ENCODE measurements around the gene KIF26A. TPM values are rescaled to one million over a fixed set of nuclear protein-coding genes. Genes with fewer than 3 reads are reported as not detected.
A peak's percentile ranks its signal among the peaks of the same experiment; 100 is the strongest.

The KIF26A gene
- total RNA-seq, 3 donors from 2014 or later = 1.4 to 4.6 (median 2.2) TPM

DNA sequence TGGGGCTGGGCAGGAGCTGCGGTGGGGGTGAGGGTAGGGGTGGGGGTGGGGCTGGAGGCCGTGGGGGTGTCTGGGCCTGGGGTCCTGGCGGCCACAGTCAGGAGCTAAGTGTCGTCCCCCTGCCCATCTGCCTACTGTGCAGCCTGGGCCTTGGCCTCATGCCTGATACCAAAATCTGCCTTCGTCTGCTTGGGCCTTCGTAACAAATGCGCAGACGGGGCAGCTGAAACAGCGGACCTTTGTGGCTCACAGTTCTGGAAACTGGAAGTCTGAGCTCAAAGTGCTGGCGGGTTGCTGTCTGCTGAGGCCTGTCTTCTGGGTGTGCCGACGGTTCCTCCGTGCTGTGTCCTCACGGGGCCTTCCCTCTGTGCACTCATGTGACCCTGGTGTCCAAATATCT is 61.7 kb downstream of the KIF26A start:
- no peak for TF ChIP-seq POLR2A (IDR thresholded peaks at IDR 0.05)
- TF ChIP-seq POLR2AphosphoS5 (IDR thresholded peaks at IDR 0.05) = no peak
- TF ChIP-seq, protein P1, sequence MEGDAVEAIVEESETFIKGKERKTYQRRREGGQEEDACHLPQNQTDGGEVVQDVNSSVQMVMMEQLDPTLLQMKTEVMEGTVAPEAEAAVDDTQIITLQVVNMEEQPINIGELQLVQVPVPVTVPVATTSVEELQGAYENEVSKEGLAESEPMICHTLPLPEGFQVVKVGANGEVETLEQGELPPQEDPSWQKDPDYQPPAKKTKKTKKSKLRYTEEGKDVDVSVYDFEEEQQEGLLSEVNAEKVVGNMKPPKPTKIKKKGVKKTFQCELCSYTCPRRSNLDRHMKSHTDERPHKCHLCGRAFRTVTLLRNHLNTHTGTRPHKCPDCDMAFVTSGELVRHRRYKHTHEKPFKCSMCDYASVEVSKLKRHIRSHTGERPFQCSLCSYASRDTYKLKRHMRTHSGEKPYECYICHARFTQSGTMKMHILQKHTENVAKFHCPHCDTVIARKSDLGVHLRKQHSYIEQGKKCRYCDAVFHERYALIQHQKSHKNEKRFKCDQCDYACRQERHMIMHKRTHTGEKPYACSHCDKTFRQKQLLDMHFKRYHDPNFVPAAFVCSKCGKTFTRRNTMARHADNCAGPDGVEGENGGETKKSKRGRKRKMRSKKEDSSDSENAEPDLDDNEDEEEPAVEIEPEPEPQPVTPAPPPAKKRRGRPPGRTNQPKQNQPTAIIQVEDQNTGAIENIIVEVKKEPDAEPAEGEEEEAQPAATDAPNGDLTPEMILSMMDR (IDR thresholded peaks at IDR 0.05) = no peak
- intact Hi-C loops (cut with DNase I; ENCODE audit: low total_unique reads) = no loop called here
- no peak for DNase-seq (ENCODE audit: low spot score in 2 of 2)

DNA sequence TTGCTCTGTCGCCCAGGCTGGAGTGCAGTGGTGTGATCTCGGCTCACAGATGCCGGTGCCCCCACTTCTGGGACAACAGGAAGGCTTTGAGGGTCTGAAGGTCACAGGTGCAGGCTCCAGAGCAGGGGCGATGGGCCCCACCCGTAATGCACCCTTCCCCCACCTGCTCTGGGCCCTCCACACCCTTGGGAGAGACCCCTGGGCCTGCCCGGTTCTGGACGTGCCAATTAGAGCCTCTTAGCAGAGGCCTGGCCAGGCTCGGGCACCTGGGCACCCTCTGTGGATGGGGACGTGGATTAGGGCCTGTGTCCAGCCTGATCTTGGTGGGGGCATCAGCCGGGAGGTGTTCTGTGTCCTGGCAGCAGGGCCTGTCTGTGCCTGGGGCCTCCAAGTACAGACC is 62.2 kb downstream of the KIF26A start:
- Histone ChIP-seq H3K27me3 (peaks cover 0 to 42% of the 10 kb centered on the region in 2 donors), H3K36me3 (no peaks in the 10 kb centered on the region), H3K4me1 (peaks cover 0 to 4% of the 10 kb centered on the region in 2 donors), H3K27ac (no peak overlapping the region), H3K9me3 (no peaks in the 10 kb centered on the region), H3K4me3 (no peak overlapping the region)
- no peak for DNase-seq (ENCODE audit: low spot score in 2 of 2)
- no peak for TF ChIP-seq POLR2AphosphoS5 (IDR thresholded peaks at IDR 0.05)
- TF ChIP-seq POLR2A (IDR thresholded peaks at IDR 0.05) = no peak
- intact Hi-C loops (cut with DNase I; ENCODE audit: low total_unique reads) = no loop called here

More for the DNA sequence above, 61.7 kb downstream of the KIF26A start:
- Histone ChIP-seq H3K27me3 (peaks cover 0 to 47% of the 10 kb centered on the region in 2 donors), H3K9me3 (no peaks in the 10 kb centered on the region), H3K4me1 (peaks cover 0 to 4% of the 10 kb centered on the region in 2 donors), H3K27ac (no peak overlapping the region), H3K4me3 (no peak overlapping the region), H3K36me3 (no peaks in the 10 kb centered on the region)

DNA sequence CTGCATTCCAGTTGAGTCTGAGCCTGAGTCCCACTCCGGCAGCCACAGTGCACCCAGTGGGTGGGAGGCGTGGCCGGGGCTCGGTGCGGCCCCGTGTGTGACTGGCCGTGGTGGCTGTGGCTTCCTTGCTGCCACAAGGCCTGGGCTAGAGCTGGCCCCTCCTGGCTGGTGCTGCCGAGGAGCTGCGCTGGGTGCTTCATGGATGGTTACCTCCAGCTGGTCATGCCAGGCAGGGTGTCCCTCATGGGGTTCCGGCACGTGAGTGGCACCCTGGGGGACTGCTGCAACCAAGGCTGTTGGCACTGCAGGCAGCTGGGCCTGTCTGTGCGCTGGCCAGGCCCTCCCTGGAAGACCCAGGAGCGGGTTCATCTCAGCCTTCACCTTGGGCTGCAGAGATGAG is 62.7 kb downstream of the KIF26A start:
- Histone ChIP-seq H3K36me3 (no peaks in the 10 kb centered on the region), H3K9me3 (no peaks in the 10 kb centered on the region), H3K27me3 (peaks cover 0 to 40% of the 10 kb centered on the region in 2 donors), H3K4me3 (no peak overlapping the region), H3K4me1 (peaks cover 0 to 4% of the 10 kb centered on the region in 2 donors), H3K27ac (no peak overlapping the region)
- intact Hi-C loops (cut with DNase I; ENCODE audit: low total_unique reads) = no loop called here
- no peak for DNase-seq (ENCODE audit: low spot score in 2 of 2)
- TF ChIP-seq, protein P1 (IDR thresholded peaks at IDR 0.05) = no peak
- TF ChIP-seq POLR2AphosphoS5 (IDR thresholded peaks at IDR 0.05) (no peak), POLR2A (IDR thresholded peaks at IDR 0.05) (no peak)

DNA sequence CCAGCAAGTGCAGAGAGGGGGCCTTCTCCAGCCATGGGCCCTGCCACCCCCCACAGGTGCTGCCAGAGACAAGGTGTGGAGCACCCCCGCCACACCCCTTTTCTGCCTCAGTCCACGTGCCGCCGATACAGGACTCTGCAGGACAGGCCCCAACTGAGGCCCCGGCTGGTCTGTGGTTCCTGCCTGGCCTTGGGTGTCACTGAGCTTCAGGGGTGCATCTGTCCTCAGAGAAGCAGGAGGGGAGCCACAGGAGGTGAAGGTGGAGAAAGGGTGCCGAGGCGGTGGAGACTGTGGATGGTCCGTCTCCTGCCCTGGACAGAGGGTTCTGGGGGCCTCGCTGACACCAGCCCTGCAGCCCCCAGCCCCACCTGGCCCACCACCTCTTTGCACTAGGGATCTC is 63.1 kb downstream of the KIF26A start:
- Histone ChIP-seq H3K9me3 (no peaks in the 10 kb centered on the region), H3K27ac (no peak overlapping the region), H3K4me1 (peaks cover 0 to 4% of the 10 kb centered on the region in 2 donors), H3K27me3 (peaks cover 0 to 40% of the 10 kb centered on the region in 2 donors), H3K4me3 (no peak overlapping the region), H3K36me3 (no peaks in the 10 kb centered on the region)
- intact Hi-C loops (cut with DNase I; ENCODE audit: low total_unique reads) = no loop called here
- no peak for TF ChIP-seq POLR2A (IDR thresholded peaks at IDR 0.05)
- TF ChIP-seq, protein P1 (IDR thresholded peaks at IDR 0.05) = no peak
- no peak for TF ChIP-seq POLR2AphosphoS5 (IDR thresholded peaks at IDR 0.05)
- no peak for DNase-seq (ENCODE audit: low spot score in 2 of 2)

DNA sequence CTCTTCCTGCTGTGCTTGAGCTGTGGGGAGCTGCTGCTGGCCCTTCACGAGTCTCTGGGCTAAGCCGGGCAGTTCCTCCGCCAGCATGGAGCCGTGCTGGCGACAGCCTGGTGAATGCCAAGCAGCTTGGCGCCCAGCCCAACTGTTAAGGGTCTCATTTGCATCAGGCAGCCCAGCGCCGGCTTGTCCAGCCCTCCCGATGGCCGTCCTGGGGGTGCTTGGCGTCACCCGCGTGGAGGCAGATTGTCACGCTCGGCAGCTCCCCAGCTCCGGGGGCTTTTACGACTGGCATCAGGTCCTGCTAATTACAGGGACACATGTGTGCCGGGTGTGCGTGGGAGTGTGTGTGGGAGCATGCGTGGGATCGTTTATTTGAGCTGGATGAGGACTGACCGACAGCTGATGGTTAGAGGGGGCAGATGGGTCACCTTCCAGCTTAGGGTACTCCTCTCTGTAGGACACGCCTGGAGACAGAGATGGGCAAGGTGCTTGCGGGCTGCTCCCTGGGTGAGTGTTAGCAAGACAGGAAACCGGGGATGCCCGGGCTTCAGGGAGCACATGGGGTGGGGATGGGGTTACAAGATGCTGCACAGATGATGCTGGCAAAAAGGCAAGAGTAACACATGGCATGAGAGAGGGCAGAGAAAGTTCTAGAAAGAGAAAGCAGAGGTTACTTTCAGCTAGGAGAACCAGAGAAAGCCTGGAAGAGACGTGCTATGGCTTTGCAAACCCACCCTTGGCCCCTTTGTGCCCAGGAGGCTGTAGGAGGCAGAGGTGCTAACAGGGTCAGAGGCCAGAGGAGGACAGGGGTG is 64.1 kb downstream of the KIF26A start:
- H3K4me1 ChIP-seq = peaks cover 0 to 4% of the 10 kb centered on the region in 2 donors
- peak in 1 of 2 donors; percentile 74 for DNase-seq (ENCODE audit: low spot score in 2 of 2)
- no peak overlapping the region for H3K4me3 ChIP-seq
- peaks cover 0 to 33% of the 10 kb centered on the region in 2 donors for H3K27me3 ChIP-seq
- intact Hi-C loops (cut with DNase I; ENCODE audit: low total_unique reads) = no loop called here
- H3K27ac ChIP-seq = no peak overlapping the region
- H3K36me3 ChIP-seq = no peaks in the 10 kb centered on the region
- no peaks in the 10 kb centered on the region for H3K9me3 ChIP-seq
- TF ChIP-seq, protein P1 (IDR thresholded peaks at IDR 0.05) = no peak
- TF ChIP-seq POLR2A (IDR thresholded peaks at IDR 0.05) (no peak), POLR2AphosphoS5 (IDR thresholded peaks at IDR 0.05) (no peak)

Data from breast epithelium (tissue), 4 donors.